ENCODE data around the gene DOCK11. TPM values are rescaled to one million over a fixed set of nuclear protein-coding genes. Genes with fewer than 3 reads are reported as not detected.

DOCK11 gene
- polyA plus RNA-seq, 4 donors = 1.3 to 8.6 (median 4.0) TPM

- no peak overlapping the region for H3K27ac ChIP-seq (ENCODE audit: low read depth in 1 of 3, low read length in 2 of 3)
These were observed 24.9 kb downstream of the DOCK11 start for GRCh38 chrX:118520216-118521206.

DNA sequence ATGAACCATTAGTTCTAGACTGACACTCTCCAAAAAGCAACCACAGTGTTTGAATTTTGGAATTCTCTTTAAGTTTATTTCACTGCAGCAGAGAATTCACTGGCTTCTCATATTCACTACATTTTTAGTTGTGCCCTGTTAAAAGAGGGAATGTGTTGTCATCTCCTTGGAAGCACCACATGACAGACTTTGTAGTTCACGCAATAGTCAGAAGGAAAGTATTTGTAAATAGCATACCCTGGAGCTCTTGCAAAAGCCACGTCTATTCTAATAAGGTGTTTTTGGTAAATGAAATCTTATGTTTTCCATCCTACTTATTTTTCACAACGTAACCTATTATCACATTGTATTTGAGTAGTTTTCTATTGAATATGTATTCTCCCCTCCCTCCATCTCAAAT, 25.8 kb downstream of the DOCK11 start:
- no peak overlapping the region for H3K27ac ChIP-seq (ENCODE audit: low read depth in 1 of 3, low read length in 2 of 3)
- DNase-seq = no peak
- H3K4me1 ChIP-seq (ENCODE audit: control insufficient read depth in 3 of 3, insufficient read depth in 2 of 3, low read depth in 1 of 3, low read length in 2 of 3) = no peaks in the 10 kb centered on the region
- H3K4me3 ChIP-seq (ENCODE audit: low read depth in 1 of 3, low read length in 3 of 3) = no peak overlapping the region
- no peaks in the 10 kb centered on the region for H3K9me3 ChIP-seq (ENCODE audit: control insufficient read depth in 2 of 2, insufficient read depth in 1 of 2, low read depth in 1 of 2, low read length in 1 of 2)
- FAIRE-seq = no peak
- no peaks in the 10 kb centered on the region for H3K36me3 ChIP-seq (ENCODE audit: control insufficient read depth in 3 of 3, insufficient read depth in 2 of 3, low read depth in 1 of 3, low read length in 3 of 3)
- 64 to 94% (median 69%) methylated on average over 3 of the region's 3 CpGs for WGBS, 3 donors
- H3K27me3 ChIP-seq (ENCODE audit: control insufficient read depth in 3 of 3, insufficient read depth in 3 of 3, low read length in 3 of 3) = no peaks in the 10 kb centered on the region

More at GRCh38 chrX:118520216-118521206, 24.9 kb downstream of the DOCK11 start:
- Histone ChIP-seq H3K4me1 (ENCODE audit: control insufficient read depth in 3 of 3, insufficient read depth in 2 of 3, low read depth in 1 of 3, low read length in 2 of 3) (no peaks in the 10 kb centered on the region), H3K36me3 (ENCODE audit: control insufficient read depth in 3 of 3, insufficient read depth in 2 of 3, low read depth in 1 of 3, low read length in 3 of 3) (no peaks in the 10 kb centered on the region), H3K27me3 (ENCODE audit: control insufficient read depth in 3 of 3, insufficient read depth in 3 of 3, low read length in 3 of 3) (no peaks in the 10 kb centered on the region), H3K9me3 (ENCODE audit: control insufficient read depth in 2 of 2, insufficient read depth in 1 of 2, low read depth in 1 of 2, low read length in 1 of 2) (no peaks in the 10 kb centered on the region), H3K4me3 (ENCODE audit: low read depth in 1 of 3, low read length in 3 of 3) (no peak overlapping the region)
- no peak for DNase-seq
- FAIRE-seq = no peak
- 72 to 89% (median 76%) methylated on average over 5 of the region's 5 CpGs for WGBS, 3 donors

GRCh38 chrX:118522230-118522926, 26.8 kb downstream of the DOCK11 start:
- FAIRE-seq (no peak), DNase-seq (no peak)
- Histone ChIP-seq H3K4me1 (ENCODE audit: control insufficient read depth in 3 of 3, insufficient read depth in 2 of 3, low read depth in 1 of 3, low read length in 2 of 3) (no peaks in the 10 kb centered on the region), H3K27me3 (ENCODE audit: control insufficient read depth in 3 of 3, insufficient read depth in 3 of 3, low read length in 3 of 3) (no peaks in the 10 kb centered on the region), H3K36me3 (ENCODE audit: control insufficient read depth in 3 of 3, insufficient read depth in 2 of 3, low read depth in 1 of 3, low read length in 3 of 3) (no peaks in the 10 kb centered on the region), H3K9me3 (ENCODE audit: control insufficient read depth in 2 of 2, insufficient read depth in 1 of 2, low read depth in 1 of 2, low read length in 1 of 2) (no peaks in the 10 kb centered on the region), H3K27ac (ENCODE audit: low read depth in 1 of 3, low read length in 2 of 3) (no peak overlapping the region), H3K4me3 (ENCODE audit: low read depth in 1 of 3, low read length in 3 of 3) (no peak overlapping the region)
- 79 to 94% (median 84%) methylated on average over 3 of the region's 3 CpGs for WGBS, 3 donors

DNA sequence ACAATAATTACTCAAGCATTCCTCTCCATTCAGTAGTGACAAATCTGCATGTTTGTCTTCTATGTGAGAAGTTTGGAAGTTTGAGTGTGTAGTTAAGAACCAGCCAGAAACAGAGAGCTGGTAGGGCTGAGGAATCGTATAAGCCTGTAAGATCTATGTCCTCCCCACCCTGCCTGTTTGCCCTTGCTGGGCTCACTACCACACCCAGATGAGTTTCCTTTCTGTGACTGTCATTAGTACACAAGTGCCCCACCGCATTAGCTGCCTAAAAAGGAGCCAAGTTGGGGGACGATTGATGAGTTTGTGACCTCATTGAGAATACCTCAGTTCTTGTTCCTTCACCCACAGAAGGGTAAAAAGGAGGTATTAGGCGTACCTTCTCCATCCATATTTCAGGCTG, 28.3 kb downstream of the DOCK11 start:
- Histone ChIP-seq H3K4me1 (ENCODE audit: control insufficient read depth in 3 of 3, insufficient read depth in 2 of 3, low read depth in 1 of 3, low read length in 2 of 3) (no peaks in the 10 kb centered on the region), H3K9me3 (ENCODE audit: control insufficient read depth in 2 of 2, insufficient read depth in 1 of 2, low read depth in 1 of 2, low read length in 1 of 2) (no peaks in the 10 kb centered on the region), H3K27me3 (ENCODE audit: control insufficient read depth in 3 of 3, insufficient read depth in 3 of 3, low read length in 3 of 3) (no peaks in the 10 kb centered on the region), H3K4me3 (ENCODE audit: low read depth in 1 of 3, low read length in 3 of 3) (no peak overlapping the region), H3K27ac (ENCODE audit: low read depth in 1 of 3, low read length in 2 of 3) (no peak overlapping the region), H3K36me3 (ENCODE audit: control insufficient read depth in 3 of 3, insufficient read depth in 2 of 3, low read depth in 1 of 3, low read length in 3 of 3) (no peaks in the 10 kb centered on the region)
- FAIRE-seq (no peak), DNase-seq (peak in 1 of 2 donors; percentile 11)
- 66 to 69% (median 68%) methylated on average over 4 of the region's 4 CpGs for WGBS, 3 donors

DNA sequence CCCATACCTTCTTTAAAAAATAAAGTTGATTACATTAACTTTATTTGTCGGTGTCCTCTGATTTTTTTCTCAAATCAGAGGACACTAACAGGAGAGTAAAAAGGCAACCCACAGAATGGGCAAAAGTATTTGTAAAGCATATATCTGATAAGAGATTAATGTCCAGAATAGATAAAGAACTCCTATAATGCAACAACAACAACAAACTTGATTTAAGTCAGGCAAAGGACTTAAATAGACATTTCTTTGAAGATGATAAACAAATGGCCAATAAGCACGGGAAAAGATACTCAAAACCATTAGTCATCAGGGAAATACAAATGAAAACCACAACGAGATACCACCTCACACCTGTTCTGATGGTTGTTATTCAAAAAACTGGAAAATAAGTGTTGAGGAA, 28.7 kb downstream of the DOCK11 start:
- Histone ChIP-seq H3K36me3 (ENCODE audit: control insufficient read depth in 3 of 3, insufficient read depth in 2 of 3, low read depth in 1 of 3, low read length in 3 of 3) (no peaks in the 10 kb centered on the region), H3K9me3 (ENCODE audit: control insufficient read depth in 2 of 2, insufficient read depth in 1 of 2, low read depth in 1 of 2, low read length in 1 of 2) (no peaks in the 10 kb centered on the region), H3K27ac (ENCODE audit: low read depth in 1 of 3, low read length in 2 of 3) (no peak overlapping the region), H3K4me3 (ENCODE audit: low read depth in 1 of 3, low read length in 3 of 3) (no peak overlapping the region), H3K4me1 (ENCODE audit: control insufficient read depth in 3 of 3, insufficient read depth in 2 of 3, low read depth in 1 of 3, low read length in 2 of 3) (no peaks in the 10 kb centered on the region), H3K27me3 (ENCODE audit: control insufficient read depth in 3 of 3, insufficient read depth in 3 of 3, low read length in 3 of 3) (no peaks in the 10 kb centered on the region)
- FAIRE-seq (no peak), DNase-seq (no peak)
- WGBS, 3 donors = 50 to 58% (median 56%) methylated on average over 3 of the region's 3 CpGs

DNA sequence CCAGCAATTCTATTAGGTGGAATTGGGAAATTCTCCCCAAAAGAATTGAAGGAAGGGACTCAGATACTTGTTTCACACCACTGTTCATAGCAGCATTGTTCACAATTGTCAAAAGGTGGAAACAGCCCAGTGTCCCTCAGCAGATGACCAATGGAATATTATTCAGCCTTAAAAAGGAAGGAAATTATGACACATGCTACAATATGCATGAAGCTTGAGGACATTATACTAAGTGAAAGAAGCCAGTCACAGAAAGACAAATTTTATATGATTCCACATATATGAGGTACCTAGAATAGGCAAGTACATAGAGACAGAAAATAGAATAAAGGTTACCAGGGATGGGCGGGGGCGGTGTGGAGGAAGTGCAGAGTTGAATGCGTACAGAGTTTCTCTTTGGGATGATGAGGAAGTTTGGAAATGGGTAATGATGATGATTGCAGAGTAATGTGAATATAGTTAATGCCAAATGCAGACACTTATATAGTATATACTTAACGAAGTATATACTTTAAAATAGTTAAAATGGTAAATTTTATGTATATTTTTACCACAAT, 29.6 kb downstream of the DOCK11 start:
- Histone ChIP-seq H3K27ac (ENCODE audit: low read depth in 1 of 3, low read length in 2 of 3) (no peak overlapping the region), H3K27me3 (ENCODE audit: control insufficient read depth in 3 of 3, insufficient read depth in 3 of 3, low read length in 3 of 3) (no peaks in the 10 kb centered on the region), H3K4me1 (ENCODE audit: control insufficient read depth in 3 of 3, insufficient read depth in 2 of 3, low read depth in 1 of 3, low read length in 2 of 3) (no peaks in the 10 kb centered on the region), H3K9me3 (ENCODE audit: control insufficient read depth in 2 of 2, insufficient read depth in 1 of 2, low read depth in 1 of 2, low read length in 1 of 2) (no peaks in the 10 kb centered on the region), H3K36me3 (ENCODE audit: control insufficient read depth in 3 of 3, insufficient read depth in 2 of 3, low read depth in 1 of 3, low read length in 3 of 3) (no peaks in the 10 kb centered on the region), H3K4me3 (ENCODE audit: low read depth in 1 of 3, low read length in 3 of 3) (no peak overlapping the region)
- 81 to 91% (median 90%) methylated on average over 4 of the region's 4 CpGs for WGBS, 3 donors
- DNase-seq = no peak
- FAIRE-seq = no peak

- no peaks in the 10 kb centered on the region for H3K9me3 ChIP-seq (ENCODE audit: control insufficient read depth in 2 of 2, insufficient read depth in 1 of 2, low read depth in 1 of 2, low read length in 1 of 2)
- 59 to 70% (median 68%) methylated on average over 4 of the region's 4 CpGs for WGBS, 3 donors
- no peak overlapping the region for H3K27ac ChIP-seq (ENCODE audit: low read depth in 1 of 3, low read length in 2 of 3)
- FAIRE-seq = no peak
- no peak for DNase-seq
- no peaks in the 10 kb centered on the region for H3K4me1 ChIP-seq (ENCODE audit: control insufficient read depth in 3 of 3, insufficient read depth in 2 of 3, low read depth in 1 of 3, low read length in 2 of 3)
- H3K27me3 ChIP-seq (ENCODE audit: control insufficient read depth in 3 of 3, insufficient read depth in 3 of 3, low read length in 3 of 3) = no peaks in the 10 kb centered on the region
- no peaks in the 10 kb centered on the region for H3K36me3 ChIP-seq (ENCODE audit: control insufficient read depth in 3 of 3, insufficient read depth in 2 of 3, low read depth in 1 of 3, low read length in 3 of 3)
- no peak overlapping the region for H3K4me3 ChIP-seq (ENCODE audit: low read depth in 1 of 3, low read length in 3 of 3)
These were observed 30.5 kb downstream of the DOCK11 start for GRCh38 chrX:118526149-118526548.

DNA sequence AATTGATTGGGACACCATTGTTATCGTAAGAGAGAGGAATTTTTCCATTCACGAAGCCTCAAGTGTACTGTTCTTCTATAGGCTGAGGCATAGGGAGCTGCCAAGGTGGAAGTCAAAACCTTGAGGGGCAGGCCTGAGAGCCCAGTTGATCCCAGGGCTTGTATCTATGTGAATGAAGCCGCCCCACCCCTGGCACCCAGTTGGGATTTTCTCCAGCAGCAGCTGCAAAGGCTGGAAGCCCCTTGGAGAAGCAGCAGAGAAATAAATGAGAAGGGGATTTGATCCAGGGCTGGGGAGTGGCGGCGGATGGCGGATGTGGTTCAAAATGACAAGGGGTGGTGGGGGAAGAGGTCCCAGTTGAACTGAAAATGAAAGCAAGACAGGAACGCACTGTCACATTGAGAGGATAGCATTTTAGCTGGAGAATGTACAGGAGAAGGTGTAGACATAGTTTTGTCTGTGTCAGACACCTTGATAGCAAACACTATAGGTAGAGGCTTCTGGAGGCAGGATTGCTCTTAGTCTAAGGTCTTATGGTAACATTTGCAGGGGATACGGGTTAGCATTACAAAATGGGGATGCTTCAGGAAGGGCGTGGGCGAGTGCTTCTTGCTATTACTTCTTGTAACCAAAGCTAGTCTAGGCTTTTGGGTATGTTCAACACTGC, 32.6 kb downstream of the DOCK11 start:
- H3K27ac ChIP-seq (ENCODE audit: low read depth in 1 of 3, low read length in 2 of 3) = peak overlapping the region in 1 of 3 donors; percentile 86
- DNase-seq (peak in 1 of 2 donors; percentile 25), FAIRE-seq (no peak)
- 71 to 87% (median 75%) methylated on average over 10 of the region's 10 CpGs for WGBS, 3 donors
- H3K4me1 ChIP-seq (ENCODE audit: control insufficient read depth in 3 of 3, insufficient read depth in 2 of 3, low read depth in 1 of 3, low read length in 2 of 3) = no peaks in the 10 kb centered on the region
- H3K4me3 ChIP-seq (ENCODE audit: low read depth in 1 of 3, low read length in 3 of 3) = peak overlapping the region in 1 of 3 donors; percentile 15
- H3K9me3 ChIP-seq (ENCODE audit: control insufficient read depth in 2 of 2, insufficient read depth in 1 of 2, low read depth in 1 of 2, low read length in 1 of 2) = no peaks in the 10 kb centered on the region
- no peaks in the 10 kb centered on the region for H3K36me3 ChIP-seq (ENCODE audit: control insufficient read depth in 3 of 3, insufficient read depth in 2 of 3, low read depth in 1 of 3, low read length in 3 of 3)
- H3K27me3 ChIP-seq (ENCODE audit: control insufficient read depth in 3 of 3, insufficient read depth in 3 of 3, low read length in 3 of 3) = no peaks in the 10 kb centered on the region

All from small intestine (tissue), 7 donors.